ENCODE data around the gene RGS9.

DNA sequence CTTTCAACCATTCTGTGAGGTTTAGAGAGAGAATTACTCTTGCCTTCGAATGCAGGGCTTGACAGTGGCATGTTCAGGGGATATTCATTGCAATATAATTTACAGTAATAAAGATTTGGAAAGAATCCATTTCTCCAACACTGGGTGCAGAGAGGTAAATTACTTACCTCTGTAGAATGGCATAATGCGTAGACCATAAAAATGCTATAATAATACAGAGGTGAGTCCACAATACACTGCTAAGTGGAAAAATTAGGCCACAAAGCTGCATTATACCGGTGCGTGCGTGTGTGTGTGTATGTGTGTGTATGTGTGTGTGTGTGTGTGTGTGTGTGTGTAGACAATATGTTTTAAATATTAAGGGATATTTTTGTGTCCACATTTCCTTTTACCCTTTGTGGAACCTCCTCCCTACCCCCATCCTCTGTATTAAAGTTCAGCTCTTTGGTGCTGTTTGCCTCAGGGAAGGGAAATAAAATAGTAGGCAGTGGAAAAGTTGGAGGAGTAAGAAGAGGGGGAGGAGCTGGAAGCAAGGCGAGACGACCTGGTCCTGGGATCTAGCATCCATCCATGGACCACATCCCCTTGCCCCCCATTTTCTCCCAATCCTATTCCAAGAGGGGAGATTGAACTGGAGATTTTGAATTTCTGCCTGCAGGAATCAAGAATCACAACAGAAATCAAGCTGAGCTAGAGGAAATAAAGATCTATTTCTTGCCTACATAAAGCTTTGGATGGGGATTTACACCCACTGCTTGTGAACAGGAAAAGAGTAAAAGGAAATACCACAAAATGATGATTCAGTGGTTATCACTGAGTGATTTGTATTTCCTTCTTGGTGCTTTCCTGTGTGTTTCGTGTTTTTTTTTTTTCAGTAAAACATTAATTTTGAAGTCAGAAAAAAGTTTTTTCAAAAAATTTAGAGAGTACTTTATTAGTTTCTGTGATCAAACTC, 124.8 kb downstream of the RGS9 start:
- TF ChIP-seq, protein P1, sequence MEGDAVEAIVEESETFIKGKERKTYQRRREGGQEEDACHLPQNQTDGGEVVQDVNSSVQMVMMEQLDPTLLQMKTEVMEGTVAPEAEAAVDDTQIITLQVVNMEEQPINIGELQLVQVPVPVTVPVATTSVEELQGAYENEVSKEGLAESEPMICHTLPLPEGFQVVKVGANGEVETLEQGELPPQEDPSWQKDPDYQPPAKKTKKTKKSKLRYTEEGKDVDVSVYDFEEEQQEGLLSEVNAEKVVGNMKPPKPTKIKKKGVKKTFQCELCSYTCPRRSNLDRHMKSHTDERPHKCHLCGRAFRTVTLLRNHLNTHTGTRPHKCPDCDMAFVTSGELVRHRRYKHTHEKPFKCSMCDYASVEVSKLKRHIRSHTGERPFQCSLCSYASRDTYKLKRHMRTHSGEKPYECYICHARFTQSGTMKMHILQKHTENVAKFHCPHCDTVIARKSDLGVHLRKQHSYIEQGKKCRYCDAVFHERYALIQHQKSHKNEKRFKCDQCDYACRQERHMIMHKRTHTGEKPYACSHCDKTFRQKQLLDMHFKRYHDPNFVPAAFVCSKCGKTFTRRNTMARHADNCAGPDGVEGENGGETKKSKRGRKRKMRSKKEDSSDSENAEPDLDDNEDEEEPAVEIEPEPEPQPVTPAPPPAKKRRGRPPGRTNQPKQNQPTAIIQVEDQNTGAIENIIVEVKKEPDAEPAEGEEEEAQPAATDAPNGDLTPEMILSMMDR (IDR thresholded peaks at IDR 0.05), result no peak
- no peak for TF ChIP-seq ZFX (IDR thresholded peaks at IDR 0.05; ENCODE audit: borderline replicate concordance)
